Esophagus muscularis mucosa (tissue), 4 donors: ENCODE data around the gene TSPAN17.

Experiments used
- CTCF ChIP-seq, 3 experiments: fragments of 200-600 bp in 2 of 3; fragments of 450-650 bp in 1 of 3; sonication (generic) in 2 of 3; IDR thresholded peaks; one replicate each; pipeline ENCODE4 v1.5.1; 2017 to 2019; ENCODE audit warnings: antibody characterized with exemption in 3 of 3, mild to moderate bottlenecking in 2 of 3, moderate library complexity in 1 of 3
- EP300 ChIP-seq: sonication (generic); formaldehyde crosslinking; IDR thresholded peaks from one replicate; pipeline ENCODE4 v1.6.1; 2017; ENCODE audit warnings: antibody characterized with exemption
- POLR2A ChIP-seq: fragments of 450-650 bp; IDR thresholded peaks from one replicate; pipeline ENCODE4 v1.6.1; 2017; ENCODE audit warnings: antibody characterized with exemption, moderate library complexity, mild to moderate bottlenecking, low read depth

GRCh38 chr5:176633598-176633997 is 13.7 kb upstream of the TSPAN17 start:
- no peak for TF ChIP-seq CTCF (IDR thresholded peaks at IDR 0.05)
- TF ChIP-seq POLR2A, result no peak
- TF ChIP-seq EP300, result no peak
